ENCODE data around the gene UBE3A.
"Not testable (repeated sequence)": the region's sequence is repeated elsewhere in the genome, so short reads cannot be mapped to it uniquely, and the experiment has no call there.

UBE3A gene

GRCh38 chr15:25437777-25438600, 835 bp downstream of the UBE3A start:
- DNase-seq: peak; percentile 40

- no peak for DNase-seq
Measured at GRCh38 chr15:25436707-25437106, 2.1 kb downstream of the UBE3A start.

- DNase-seq: no peak
Measured at GRCh38 chr15:25435474-25436243, 3.2 kb downstream of the UBE3A start.

- no peak for DNase-seq
Measured at GRCh38 chr15:25433118-25433865, 5.5 kb downstream of the UBE3A start.

GRCh38 chr15:25431836-25432561, 6.8 kb downstream of the UBE3A start:
- peak; percentile 13 for DNase-seq

GRCh38 chr15:25427861-25428260, 11.0 kb downstream of the UBE3A start:
- no peak for DNase-seq

- no peak for DNase-seq
Measured at GRCh38 chr15:25426896-25427610, 11.8 kb downstream of the UBE3A start.

- DNase-seq: no peak
Measured at GRCh38 chr15:25424073-25424472, 14.8 kb downstream of the UBE3A start.

- no peak for DNase-seq
Measured at GRCh38 chr15:25422021-25422420, 16.8 kb downstream of the UBE3A start.

- no peak for DNase-seq
Measured at GRCh38 chr15:25418202-25418601, 20.6 kb downstream of the UBE3A start.

GRCh38 chr15:25417604-25418003, 21.2 kb downstream of the UBE3A start:
- DNase-seq: no peak

- no peak for DNase-seq
Measured at GRCh38 chr15:25416693-25417092, 22.1 kb downstream of the UBE3A start.

- DNase-seq: no peak
Measured at GRCh38 chr15:25415707-25416106, 23.1 kb downstream of the UBE3A start.

- DNase-seq: no peak
Measured at GRCh38 chr15:25415217-25415616, 23.6 kb downstream of the UBE3A start.

- peak; percentile 31 for DNase-seq
Measured at GRCh38 chr15:25410649-25411048, 28.2 kb downstream of the UBE3A start.

GRCh38 chr15:25409731-25410130, 29.1 kb downstream of the UBE3A start:
- not testable (repeated sequence) for DNase-seq

- no peak for DNase-seq
Measured at GRCh38 chr15:25408929-25409328, 29.9 kb downstream of the UBE3A start.

GRCh38 chr15:25408428-25408827, 30.4 kb downstream of the UBE3A start:
- DNase-seq: no peak

- no peak for DNase-seq
Measured at GRCh38 chr15:25407950-25408349, 30.9 kb downstream of the UBE3A start.

- no peak for DNase-seq
Measured at GRCh38 chr15:25406846-25407245, 32.0 kb downstream of the UBE3A start.

- no peak for DNase-seq
Measured at GRCh38 chr15:25406261-25406660, 32.6 kb downstream of the UBE3A start.

- DNase-seq: no peak
Measured at GRCh38 chr15:25403771-25404170, 35.1 kb downstream of the UBE3A start.

Data from fibroblast of upper back skin (primary cell).